Measurements from ENCODE around the gene JAKMIP2. TPM values are rescaled to one million over a fixed set of nuclear protein-coding genes. Genes with fewer than 3 reads are reported as not detected.

JAKMIP2 gene
- total RNA-seq, 1 experiment from 2014 or later, result not detected

- ChIA-PET CTCF (no interaction called here), POLR2A (no interaction called here)
- Histone ChIP-seq H3K27ac (ENCODE audit: low read length) (no peak overlapping the region), H3K27me3 (ENCODE audit: control insufficient read depth, insufficient read depth, low read length) (no peaks in the 10 kb centered on the region; the same call in 1 of the 2 replicates), H3K9me3 (ENCODE audit: control insufficient read depth, insufficient read depth, low read depth, low read length) (no peaks in the 10 kb centered on the region), H3K36me3 (ENCODE audit: control insufficient read depth, insufficient read depth, low read length) (no peaks in the 10 kb centered on the region), H3K4me1 (ENCODE audit: control insufficient read depth, insufficient read depth, low read length) (no peaks in the 10 kb centered on the region), H3K4me3 (ENCODE audit: low read depth in 2 of 2, low read length in 2 of 2) (no peak overlapping the region)
- intact Hi-C loops (cut with micrococcal nuclease; ENCODE audit: unreplicated experiment) (no loop called here), in situ Hi-C loops (cut with HindIII; ENCODE audit: low pct_unique_long_range_greater_than_20kb, low sequenced_read_pairs) (no loop called here)
- ATAC-seq, result no peak
- BruUV-seq (replicated peaks), result no TSS peak
- TF ChIP-seq CTCF (IDR thresholded peaks at IDR 0.05), result no peak
- no peak for DNase-seq (ENCODE audit: low read depth, low spot score)
Observed at GRCh38 chr5:147800491-147800890, 18.0 kb upstream of the JAKMIP2 start.

GRCh38 chr5:147796556-147797308, 14.2 kb upstream of the JAKMIP2 start:
- no TSS peak for BruUV-seq (replicated peaks)
- DNase-seq (ENCODE audit: low read depth, low spot score) (no peak), ATAC-seq (no peak)
- ChIA-PET CTCF (no interaction called here), POLR2A (no interaction called here)
- intact Hi-C loops (cut with micrococcal nuclease; ENCODE audit: unreplicated experiment) (no loop called here), in situ Hi-C loops (cut with HindIII; ENCODE audit: low pct_unique_long_range_greater_than_20kb, low sequenced_read_pairs) (no loop called here)
- Histone ChIP-seq H3K27ac (ENCODE audit: low read length) (no peak overlapping the region), H3K4me1 (ENCODE audit: control insufficient read depth, insufficient read depth, low read length) (no peaks in the 10 kb centered on the region), H3K4me3 (ENCODE audit: low read depth in 2 of 2, low read length in 2 of 2) (no peak overlapping the region), H3K27me3 (ENCODE audit: control insufficient read depth, insufficient read depth, low read length) (no peaks in the 10 kb centered on the region; the same call in 1 of the 2 replicates), H3K9me3 (ENCODE audit: control insufficient read depth, insufficient read depth, low read depth, low read length) (no peaks in the 10 kb centered on the region), H3K36me3 (ENCODE audit: control insufficient read depth, insufficient read depth, low read length) (no peaks in the 10 kb centered on the region)
- TF ChIP-seq CTCF (IDR thresholded peaks at IDR 0.05) (no peak), TCF7L2 (IDR thresholded peaks at IDR 0.05; ENCODE audit: low read depth, low read length) (no peak), POLR2AphosphoS5 (IDR thresholded peaks at IDR 0.05; ENCODE audit: low read depth, low read length) (no peak), SIN3A (IDR thresholded peaks at IDR 0.05; ENCODE audit: borderline replicate concordance, insufficient read depth, low read depth, low read length) (no peak), REST (IDR thresholded peaks at IDR 0.05; ENCODE audit: insufficient read depth in 1 of 2, low read depth in 2 of 2, low read length in 1 of 2) (no peak)

All from Panc1 (cell line).